HG03064 (cell line): ENCODE measurements around the gene TNFRSF13B.
"Not testable (repeated sequence)": the region's sequence is repeated elsewhere in the genome, so short reads cannot be mapped to it uniquely, and the experiment has no call there.

Source experiments
- ATAC-seq: cut with Tn5 transposase; IDR thresholded peaks from one replicate; pipeline ENCODE4 v1.9.1; 2021; ENCODE audit warnings: low read depth; ENCODE audit not compliant: unreplicated experiment

TNFRSF13B gene

DNA sequence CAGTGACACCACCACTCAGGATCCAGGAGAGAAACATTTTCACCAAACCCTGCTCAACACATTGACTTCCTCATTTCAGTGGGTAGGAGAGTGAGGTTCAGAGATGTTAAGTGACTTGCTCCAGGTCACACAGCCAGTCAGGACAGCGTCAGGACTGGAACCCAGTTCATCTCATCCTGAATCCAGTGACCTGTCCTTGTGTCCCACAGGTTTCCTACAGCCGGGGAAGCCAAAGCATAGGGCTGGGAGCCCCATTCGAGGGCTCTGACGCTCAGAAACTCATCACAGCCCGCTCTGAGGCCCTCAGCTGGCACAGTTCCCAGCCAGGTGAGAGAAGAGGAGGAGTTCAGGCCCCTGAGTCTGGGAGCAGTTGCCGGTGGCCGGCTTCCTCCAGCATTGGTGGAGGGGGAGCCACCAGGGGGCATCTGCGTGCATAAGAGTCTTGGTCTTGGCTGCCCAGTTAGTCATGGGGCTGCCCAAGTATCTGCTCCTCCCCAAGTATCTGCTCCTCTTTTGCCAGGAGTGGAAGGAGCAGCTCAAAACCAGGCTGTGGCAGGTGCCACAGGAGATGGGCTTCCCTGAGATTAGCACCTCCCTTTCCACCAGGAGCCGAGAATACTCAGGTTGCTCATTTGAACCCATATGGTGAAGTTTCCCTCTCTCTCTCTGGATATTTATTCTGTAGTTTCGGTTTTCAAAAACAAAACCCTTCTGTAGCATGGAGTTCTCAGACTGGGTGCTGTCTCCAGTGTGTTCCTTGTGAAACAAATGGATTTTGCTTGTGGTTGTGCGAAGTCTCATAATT lies 56.0 kb downstream of the TNFRSF13B start:
- ATAC-seq = no peak

DNA sequence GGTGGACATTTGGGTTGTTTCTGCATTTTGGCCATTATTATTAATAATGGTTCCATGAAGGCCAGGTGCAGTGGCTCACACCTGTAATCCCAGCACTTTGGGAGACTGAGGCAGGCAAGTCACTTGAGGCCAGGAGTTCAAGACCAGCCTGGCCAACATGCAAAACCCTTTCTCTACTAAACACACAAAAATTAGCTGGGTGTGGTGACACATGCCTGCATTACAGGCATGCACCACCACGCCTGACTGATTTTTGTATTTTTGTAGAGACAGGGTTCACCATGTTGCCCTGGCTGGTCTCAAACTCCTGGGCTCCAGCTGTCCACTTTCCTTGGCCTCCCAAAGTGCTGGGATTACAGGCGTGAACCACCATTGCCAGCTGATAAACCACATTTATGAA lies 58.5 kb downstream of the TNFRSF13B start:
- no peak for ATAC-seq

DNA sequence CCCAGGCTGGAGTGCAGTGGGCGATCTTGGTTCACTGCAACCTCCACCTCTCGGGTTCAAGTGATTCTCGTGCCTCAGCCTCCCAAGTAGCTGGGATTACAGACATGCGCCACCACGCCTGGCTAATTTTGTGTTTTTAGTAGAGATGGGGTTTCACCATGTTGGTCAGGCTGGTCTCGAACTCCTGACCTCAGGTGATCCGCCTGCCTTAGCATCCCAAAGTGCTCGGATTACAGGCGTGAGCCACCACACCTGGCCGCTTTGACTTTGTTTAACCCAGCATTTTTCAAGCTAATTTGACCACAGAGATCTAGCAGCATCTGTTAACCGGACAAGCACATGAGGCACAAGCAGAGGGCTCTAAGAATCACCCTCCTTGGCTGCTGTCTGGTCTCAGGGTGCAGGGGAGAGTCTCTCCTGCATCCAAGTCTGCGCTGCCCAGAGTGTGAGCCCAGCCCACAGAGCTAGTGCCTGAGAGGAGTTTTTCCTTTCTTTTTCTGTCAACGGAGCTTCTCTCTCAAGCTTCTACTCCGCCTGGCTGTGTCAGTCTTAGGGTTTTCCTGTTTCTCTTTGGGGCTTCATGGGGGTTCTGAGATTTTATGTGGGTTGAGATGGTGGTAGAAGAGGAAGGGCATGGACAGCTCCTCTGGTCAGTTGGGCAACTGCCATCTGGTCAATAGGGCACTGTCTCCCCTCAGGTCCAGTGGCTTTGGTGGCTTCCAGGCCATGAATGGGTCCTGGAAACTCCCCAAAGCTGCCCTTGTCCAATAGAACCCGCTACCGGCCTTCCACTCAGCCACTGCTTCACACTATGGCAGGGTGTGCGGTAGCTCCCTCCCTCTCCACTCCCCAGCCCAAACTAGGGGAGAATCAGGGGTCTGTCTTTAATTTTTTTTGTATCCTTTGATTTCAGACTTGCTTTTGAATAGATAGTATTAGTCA lies 59.6 kb downstream of the TNFRSF13B start:
- ATAC-seq = no peak

DNA sequence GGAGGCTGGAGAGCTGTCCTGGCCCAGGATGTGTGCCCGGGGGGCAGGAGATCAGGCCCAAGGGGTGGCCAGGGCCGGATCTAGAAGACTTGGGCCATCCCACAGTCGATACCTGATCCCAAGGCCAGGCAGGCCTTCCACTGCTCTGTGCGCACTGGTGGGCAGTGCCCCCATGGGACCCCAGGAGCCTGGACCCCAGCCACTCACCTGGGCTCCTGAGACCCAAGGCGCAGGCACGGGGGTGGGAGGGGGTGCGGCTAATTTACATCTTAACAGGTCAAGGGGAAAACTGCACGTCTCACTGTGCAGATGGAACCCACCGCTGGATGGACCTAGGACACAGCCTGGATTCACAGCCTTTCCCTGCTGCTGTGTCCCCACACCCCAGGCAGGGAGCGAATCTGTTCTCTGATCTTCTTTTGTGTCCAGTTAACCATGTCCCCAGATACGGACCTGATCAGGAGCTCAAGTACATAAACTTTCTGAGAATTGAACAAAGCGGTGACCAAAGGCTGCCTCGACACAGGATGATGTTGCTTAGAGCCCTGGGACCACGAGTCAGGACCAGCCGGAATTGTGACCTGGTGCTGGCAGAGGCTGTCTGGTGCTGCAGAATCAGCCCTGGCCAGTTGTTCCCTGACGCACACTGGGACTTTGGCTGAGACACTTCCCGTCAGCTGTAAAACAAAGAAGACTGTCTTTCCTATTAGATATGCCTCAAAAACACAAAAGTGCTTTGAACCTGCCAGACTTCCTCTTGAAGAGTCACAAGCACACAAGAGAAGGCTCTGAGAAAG lies 60.6 kb downstream of the TNFRSF13B start:
- no peak for ATAC-seq

DNA sequence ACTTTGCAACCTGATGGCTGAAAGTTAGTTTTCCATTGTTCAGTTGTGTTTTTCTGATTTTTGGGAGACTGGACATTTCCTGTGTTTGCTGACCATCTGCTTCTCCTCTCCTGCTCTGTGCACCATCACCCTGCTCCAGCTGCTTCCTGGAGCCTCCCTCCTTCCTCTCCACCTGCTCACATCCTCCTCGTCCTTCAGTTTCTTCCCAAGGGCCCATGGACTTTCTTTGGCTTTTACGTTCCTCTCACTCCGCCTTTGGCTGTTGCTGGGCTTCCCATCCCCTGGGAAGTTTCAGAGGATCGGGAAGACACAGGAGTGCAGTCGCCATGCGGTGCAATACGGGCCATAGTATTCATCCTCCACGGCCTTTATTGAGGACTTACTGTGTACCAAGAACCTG lies 61.6 kb downstream of the TNFRSF13B start:
- ATAC-seq = no peak

DNA sequence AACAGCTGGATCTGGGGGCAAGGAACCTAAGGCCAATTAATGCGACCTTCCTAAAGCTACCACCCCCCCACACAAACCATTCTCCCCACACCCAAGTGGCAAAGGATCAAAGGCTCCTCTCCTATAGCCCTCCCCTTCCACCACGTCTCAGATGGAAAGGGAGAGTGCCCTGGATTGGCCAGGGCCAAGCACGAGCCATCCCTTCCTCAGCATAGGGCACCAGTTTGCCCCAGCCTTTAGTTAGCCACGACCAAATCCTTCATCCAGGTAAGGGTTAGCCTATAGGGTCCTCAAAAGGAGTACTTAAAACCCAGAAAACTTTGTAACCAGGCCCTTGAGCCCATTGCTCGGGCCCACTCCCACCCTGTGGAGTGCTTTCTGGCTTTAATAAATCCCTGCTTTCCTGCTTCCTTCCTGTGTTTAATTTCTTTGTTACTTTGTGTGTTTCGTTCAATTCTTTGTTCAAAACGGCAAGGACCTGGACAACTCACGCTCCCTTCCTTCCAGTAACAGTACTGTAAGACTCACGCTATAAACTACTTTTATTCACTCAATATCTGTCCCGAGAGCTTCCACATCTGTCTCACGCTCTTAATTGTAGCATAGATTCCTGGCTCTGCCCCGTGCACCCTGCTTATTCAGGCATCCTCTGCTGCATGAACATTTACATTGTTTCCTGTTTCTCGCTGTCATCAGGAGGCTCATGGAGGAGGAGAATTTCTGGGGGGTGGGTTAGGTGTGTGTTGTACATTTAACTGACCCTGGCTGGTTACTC lies 62.3 kb downstream of the TNFRSF13B start:
- ATAC-seq = no peak

DNA sequence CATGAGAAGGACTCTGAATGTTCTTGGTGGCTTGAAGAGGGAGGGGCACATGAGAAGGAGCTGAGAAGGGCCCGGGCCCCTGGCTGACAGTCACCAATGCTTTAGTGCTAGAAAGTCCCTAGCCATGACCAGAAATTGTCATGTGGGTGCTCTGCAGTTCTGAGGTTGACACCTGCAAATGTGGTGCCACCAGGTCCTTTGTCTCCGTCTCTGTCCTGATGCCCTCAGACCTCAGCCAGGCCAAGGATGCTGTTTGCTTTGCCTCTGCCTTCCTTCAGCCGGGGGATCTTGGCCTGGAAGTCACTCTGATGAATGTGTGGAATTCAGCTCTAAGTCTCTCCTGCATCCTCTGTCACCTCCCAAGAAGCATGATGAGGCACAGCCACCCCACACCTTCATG lies 63.6 kb downstream of the TNFRSF13B start:
- ATAC-seq = no peak

DNA sequence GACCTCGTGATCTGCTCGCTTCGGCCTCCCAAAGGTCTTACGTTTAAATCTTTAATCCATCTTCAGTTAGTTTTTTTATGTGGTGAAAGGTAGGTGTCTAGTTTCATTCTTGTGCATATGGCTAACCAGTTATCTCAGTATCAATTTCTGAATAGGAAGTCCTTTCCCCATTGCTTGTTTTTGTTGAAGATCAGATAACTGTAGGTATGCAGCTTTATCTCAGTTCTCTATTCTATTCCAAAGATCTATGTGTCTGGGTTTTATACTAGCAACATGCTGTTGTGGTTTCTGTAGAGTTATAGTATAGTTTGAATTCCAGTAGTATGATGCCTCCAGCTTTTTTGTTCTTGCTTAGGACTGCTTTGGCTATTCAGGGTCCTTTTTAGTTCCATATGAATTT lies 65.2 kb downstream of the TNFRSF13B start:
- ATAC-seq = no peak

DNA sequence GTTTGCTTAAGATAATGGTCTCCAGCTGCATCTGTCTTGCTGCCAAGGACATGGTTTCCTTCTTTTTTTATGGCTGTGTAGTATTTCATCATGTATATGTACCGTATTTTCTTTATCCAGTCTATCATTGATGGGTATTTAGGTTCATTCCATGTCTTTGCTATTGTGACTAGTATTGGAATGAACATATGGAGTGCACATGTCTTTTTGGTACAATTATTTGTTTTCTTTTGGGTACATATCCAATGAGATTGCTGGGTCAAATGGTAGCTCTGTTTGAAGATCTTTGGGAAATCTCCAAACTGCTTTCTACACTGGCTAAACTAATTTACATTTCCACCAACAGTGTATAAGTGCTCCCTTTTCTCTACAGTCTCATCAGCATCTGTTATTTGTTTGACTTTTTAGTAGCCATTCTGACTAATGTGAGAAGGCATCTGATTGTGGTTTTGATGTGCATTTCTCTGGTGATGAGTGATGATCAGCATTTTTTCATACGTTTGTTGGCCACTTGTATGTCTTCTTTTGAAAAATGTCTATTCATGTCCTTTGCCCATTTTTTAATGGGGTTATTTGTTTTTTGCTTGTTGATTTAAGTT lies 66.2 kb downstream of the TNFRSF13B start:
- no peak for ATAC-seq

DNA sequence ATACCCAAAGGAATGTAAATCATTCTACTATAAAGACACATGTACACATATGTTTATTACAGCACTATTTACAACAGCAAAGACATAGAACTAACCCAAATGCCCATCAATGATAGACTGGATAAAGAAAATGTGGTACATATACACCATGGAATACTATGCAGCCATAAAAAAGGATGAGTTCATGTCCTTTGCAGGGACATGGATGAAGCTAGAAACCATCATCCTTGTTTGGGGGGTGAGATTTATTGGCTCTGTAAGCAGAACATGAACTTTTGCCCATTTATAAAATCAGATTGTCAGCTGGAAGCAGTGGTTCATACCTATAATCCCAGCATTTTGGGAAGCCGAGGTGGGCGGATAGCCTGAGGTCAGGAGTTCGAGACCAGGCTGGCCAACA lies 68.8 kb downstream of the TNFRSF13B start:
- not testable (repeated sequence) for ATAC-seq

DNA sequence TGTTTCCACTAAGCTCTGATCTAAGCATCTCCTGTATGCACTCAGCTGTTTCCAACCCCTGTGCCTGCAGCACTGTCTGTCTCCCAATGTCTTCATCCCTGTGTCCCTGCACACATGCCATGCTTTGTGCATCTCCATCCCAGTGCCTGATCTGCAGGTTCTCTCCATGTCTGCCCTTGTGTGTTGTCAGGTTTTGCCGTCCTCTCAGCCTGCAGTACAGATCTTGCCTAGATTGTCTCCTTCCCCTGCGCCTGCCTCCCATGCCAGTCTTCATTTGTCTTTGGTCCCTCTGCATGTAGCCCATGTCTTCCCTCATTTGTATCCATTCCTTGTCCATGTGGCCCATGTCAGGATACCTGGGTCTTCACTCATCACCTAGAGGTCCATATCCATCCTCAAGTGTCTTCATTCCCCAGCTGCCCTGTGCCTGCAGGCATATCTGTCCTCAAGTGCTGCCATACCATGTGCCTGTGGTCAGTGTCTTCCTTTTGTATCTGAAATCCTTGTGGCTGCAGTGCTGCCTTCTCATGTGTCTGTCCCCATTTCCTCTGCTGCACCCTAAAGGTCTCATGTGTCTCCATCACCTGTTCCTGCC lies 71.5 kb downstream of the TNFRSF13B start:
- no peak for ATAC-seq

DNA sequence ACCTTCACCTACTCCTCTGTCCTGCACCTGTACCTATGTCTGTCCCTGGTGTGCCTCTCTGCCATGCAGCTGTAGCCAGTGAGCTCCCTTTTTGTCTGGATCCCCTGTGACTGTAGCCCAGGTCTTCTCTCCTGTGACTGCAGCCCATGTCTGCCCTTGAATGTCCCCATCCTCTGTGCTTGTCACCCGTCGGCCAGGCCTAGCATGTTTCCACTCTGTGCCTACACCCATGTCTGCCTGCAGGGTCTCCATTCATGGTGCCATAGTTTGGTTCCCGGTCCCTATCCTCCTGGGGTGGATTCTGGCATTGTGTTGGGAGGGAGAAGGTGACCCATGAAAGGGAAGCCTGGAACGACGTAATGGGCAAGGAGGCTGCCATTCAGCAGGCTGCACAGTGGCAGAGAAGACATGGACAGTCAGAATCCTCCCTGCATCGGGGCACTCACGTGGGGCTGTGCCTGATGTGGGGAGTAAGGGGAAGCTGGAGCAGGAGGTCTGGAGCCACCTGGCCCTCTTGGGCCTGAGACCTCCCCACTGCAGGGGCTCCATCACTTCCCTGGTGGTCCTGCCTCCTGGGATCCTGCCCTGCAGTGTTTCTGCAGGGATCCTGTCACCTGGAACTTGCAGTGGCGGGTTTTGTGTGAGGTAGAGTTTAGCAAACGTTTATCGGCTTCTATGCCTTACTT lies 74.6 kb downstream of the TNFRSF13B start:
- not testable (repeated sequence) for ATAC-seq

DNA sequence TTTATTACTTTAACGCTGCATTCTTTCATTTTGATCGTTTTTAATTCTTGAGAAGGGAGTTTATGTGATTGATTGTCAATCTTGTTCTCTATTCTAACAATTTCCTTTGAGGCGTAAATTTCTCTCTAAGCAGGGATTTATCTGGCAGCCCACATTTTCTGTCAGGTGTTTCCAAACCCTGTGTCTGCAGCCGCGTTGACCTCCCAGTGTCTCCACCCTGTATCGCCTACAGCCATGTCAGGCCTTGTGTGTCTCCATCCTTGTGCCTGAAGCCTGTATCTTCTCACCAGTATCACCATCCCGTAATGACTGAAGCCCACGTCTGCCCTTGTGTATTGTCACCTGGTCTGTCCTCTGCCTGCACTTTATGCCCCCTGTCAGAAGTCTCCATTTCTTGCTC lies 75.7 kb downstream of the TNFRSF13B start:
- not testable (repeated sequence) for ATAC-seq

DNA sequence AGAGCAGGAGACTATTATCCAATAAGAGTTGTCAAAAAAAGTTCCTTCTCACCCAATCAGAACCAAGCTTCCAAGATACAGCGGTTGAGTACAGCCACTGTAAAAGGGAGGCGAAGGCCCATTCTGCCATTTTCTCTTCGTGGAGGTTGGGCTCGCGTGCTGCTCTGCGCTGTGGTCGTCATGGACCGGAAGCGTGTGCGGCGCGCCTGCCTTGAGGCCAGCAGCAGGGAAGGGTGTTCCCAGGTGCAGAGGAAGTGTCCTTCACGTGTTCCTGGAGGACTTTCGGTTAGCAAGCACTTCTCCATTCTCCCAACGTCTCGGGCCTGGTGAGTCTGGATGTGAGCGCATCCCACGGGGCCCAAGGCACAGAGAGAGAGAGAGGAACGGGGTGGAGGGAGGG lies 78.4 kb downstream of the TNFRSF13B start:
- ATAC-seq = not testable (repeated sequence)

DNA sequence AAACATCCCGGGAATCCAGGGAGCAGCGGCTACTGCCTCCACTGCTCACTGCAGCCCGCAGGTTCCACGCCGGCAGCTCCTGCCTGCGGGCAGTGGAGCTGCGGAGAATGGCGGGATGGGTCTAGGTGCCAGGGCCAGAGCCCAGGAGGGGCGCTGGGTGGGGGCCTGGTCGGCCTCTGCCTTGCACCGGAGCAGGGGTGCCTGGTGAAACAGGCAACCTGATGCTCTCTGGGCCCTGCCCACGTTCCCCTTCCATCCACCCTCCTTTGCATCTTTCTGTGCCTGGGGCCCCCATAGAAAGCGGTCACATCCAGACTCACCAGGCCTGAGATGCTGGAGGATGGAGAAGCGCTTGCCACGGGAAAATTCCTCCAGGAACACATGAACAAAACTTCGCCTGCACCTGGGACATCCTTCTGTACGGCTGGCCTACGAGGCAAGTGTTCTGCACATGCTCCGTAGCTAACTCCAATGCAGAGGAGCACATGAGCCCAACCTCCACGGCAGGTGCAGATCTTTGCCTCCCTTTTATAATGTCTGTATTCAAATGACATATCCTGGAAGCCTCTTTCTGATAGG lies 79.0 kb downstream of the TNFRSF13B start:
- not testable (repeated sequence) for ATAC-seq

DNA sequence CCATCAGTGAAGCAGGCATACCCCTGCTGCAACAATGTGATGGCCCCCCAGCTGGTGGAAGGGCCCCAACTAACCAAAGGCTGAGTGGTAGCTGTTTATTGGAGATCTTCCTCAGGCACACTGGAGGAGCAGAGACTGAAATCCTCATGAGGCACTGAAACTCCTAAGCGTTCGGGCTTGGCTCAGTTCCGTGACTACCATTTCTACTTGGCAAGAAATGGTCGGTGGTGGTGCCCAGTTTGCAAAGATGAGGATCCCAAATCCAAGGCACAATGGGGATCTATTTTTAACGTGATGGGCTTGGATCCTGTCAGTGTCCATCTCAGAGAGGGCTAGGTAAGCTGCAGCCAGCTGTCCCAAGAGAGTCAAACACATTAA lies 82.8 kb downstream of the TNFRSF13B start:
- no peak for ATAC-seq
